HepG2 (cell line): Measurements from ENCODE around the gene DHX57. TPM values are rescaled to one million over a fixed set of nuclear protein-coding genes. Genes with fewer than 3 reads are reported as not detected.

Experiments
- DMAP1 ChIP-seq: IDR thresholded peaks from 2 replicates; pipeline ENCODE4 v1.6.1; 2016
- KLF11 ChIP-seq: IDR thresholded peaks from 2 replicates; pipeline ENCODE4 v1.6.1; 2016; ENCODE audit warnings: missing compliant biosample characterization
- KMT2A ChIP-seq: sonication (generic); formaldehyde crosslinking; IDR thresholded peaks from 2 replicates; pipeline ENCODE4 v1.4.0; 2020; ENCODE audit warnings: missing genetic modification reagents
- PAF1 ChIP-seq: IDR thresholded peaks from 2 replicates; pipeline ENCODE4 v1.6.1; 2016; ENCODE audit warnings: missing genetic modification reagents, missing compliant biosample characterization
- ZFP37 ChIP-seq: sonication (generic); formaldehyde crosslinking; IDR thresholded peaks from 2 replicates; pipeline ENCODE4 v1.4.0; 2020; ENCODE audit warnings: missing genetic modification reagents, borderline replicate concordance
- ZMYM4 ChIP-seq: sonication (generic); formaldehyde crosslinking; IDR thresholded peaks from 2 replicates; pipeline ENCODE4 v1.8.1; 2023; ENCODE audit warnings: mild to moderate bottlenecking, missing genetic modification reagents
- ZNF20 ChIP-seq: sonication (generic); formaldehyde crosslinking; IDR thresholded peaks from 2 replicates; pipeline ENCODE4 v1.4.0; 2020; ENCODE audit warnings: mild to moderate bottlenecking, moderate library complexity, missing genetic modification reagents
- ZNF230 ChIP-seq: sonication (generic); formaldehyde crosslinking; IDR thresholded peaks from 2 replicates; pipeline ENCODE4 v1.4.0; 2020; ENCODE audit warnings: mild to moderate bottlenecking, missing genetic modification reagents
- polyA plus RNA-seq, 8 experiments: library from polyadenylated mRNA; depleted of rRNA in 3 of 8; stranded (reverse) in 7 of 8; unstranded in 1 of 8; fragments of >200 nt; fragmentation: Illumina TruSeq in 4 of 8; extraction: Trizol in 4 of 8; gene quantifications; 2 replicates each; pipeline versions ENCODE4 v1.2.1 to v1.2.3, GENCODE V29; 2011 to 2016; ENCODE audit warnings: low read depth in 4 of 8, missing spikeins in 1 of 8, mixed read lengths in 1 of 8; ENCODE audit not compliant: insufficient read depth in 1 of 8
- total RNA-seq, 5 experiments: library from RNA; depleted of rRNA; stranded (reverse); fragments of >200 nt; fragmentation: Illumina TruSeq; extraction: Trizol; gene quantifications; 2 replicates each; pipeline ENCODE4 v1.2.3, GENCODE V29; 2016; ENCODE audit warnings: low read depth in 1 of 5
- TF ChIP-seq, protein P1 (sequence below): sonication (generic); formaldehyde crosslinking; IDR thresholded peaks from 2 replicates; pipeline ENCODE4 v1.5.0; 2020; ENCODE audit warnings: mild to moderate bottlenecking, missing genetic modification reagents, borderline replicate concordance
- TF ChIP-seq, protein P2 (sequence below): fragments of 450-650 bp; IDR thresholded peaks from 2 replicates; pipeline ENCODE4 v1.6.1; 2017
- TF ChIP-seq, protein P3 (sequence below): sonication (generic); formaldehyde crosslinking; conservative IDR thresholded peaks from 2 replicates; pipeline ENCODE4 v1.8.0; 2022; ENCODE audit warnings: mild to moderate bottlenecking, moderate library complexity, missing genetic modification reagents
- TF ChIP-seq, protein P4 (sequence below): sonication (generic); formaldehyde crosslinking; IDR thresholded peaks from 2 replicates; pipeline ENCODE4 v1.8.0; 2022; ENCODE audit warnings: mild to moderate bottlenecking, missing genetic modification reagents; ENCODE audit not compliant: insufficient replicate concordance
- TF ChIP-seq, protein P5 (sequence below): sonication (generic); formaldehyde crosslinking; IDR thresholded peaks from 2 replicates; pipeline ENCODE4 v1.4.0; 2020; ENCODE audit warnings: missing genetic modification reagents
- TF ChIP-seq, protein P6 (sequence below): sonication (generic); formaldehyde crosslinking; IDR thresholded peaks from 2 replicates; pipeline ENCODE4 v1.4.0; 2020; ENCODE audit warnings: missing genetic modification reagents, mild to moderate bottlenecking, borderline replicate concordance
- TF ChIP-seq, protein P7 (sequence below): IDR thresholded peaks from 2 replicates; pipeline ENCODE4 v1.6.1; 2012; ENCODE audit warnings: inconsistent platforms

The DHX57 gene
- total and polyA plus RNA-seq, 2 of the 13 experiments (the other 11 are each of a cell fraction or from before 2014, with no cell fraction given): 9.2 to 24.2 TPM

DNA sequence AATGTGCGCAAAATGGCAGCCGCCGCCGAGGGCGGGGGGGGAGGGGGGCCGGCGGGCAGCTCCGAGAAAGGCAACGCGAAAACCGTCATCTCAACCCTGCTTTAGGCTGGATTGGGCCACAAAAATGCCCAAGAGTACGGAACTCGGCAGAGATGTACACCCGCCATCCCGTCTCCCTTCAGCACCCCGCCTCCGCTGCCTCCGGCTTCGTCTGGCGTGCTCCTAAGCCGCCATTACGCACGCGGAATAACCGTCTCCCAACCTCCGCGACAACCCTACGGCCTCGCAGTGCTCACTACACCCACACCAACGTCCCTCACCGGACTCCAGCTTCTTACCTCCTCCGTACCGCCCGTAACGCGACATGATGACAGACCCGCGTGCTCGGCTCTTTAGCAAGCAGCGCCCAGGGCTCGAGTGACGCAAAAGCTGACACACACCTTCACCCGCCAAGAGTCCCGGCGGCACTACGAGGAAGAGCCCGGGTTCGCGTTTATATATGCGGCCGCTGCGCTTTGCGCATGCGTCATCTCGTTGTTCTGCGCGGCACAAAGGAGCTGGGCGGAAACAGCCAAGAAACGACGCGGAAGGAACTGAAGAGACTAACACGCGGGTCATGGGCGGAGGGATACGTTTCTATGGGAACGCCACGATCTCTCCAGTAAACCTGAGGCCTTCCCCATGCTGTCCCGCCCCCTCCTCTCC, 124.7 kb downstream of the DHX57 start, which contains the start of gene SRSF7 (continued):
- TF ChIP-seq ZNF20 (CRISPR knock-in tag): no peak
- TF ChIP-seq ZNF230 (CRISPR knock-in tag): peak; percentile 66; the same call in 1 of the 2 replicates
- TF ChIP-seq, protein P1, sequence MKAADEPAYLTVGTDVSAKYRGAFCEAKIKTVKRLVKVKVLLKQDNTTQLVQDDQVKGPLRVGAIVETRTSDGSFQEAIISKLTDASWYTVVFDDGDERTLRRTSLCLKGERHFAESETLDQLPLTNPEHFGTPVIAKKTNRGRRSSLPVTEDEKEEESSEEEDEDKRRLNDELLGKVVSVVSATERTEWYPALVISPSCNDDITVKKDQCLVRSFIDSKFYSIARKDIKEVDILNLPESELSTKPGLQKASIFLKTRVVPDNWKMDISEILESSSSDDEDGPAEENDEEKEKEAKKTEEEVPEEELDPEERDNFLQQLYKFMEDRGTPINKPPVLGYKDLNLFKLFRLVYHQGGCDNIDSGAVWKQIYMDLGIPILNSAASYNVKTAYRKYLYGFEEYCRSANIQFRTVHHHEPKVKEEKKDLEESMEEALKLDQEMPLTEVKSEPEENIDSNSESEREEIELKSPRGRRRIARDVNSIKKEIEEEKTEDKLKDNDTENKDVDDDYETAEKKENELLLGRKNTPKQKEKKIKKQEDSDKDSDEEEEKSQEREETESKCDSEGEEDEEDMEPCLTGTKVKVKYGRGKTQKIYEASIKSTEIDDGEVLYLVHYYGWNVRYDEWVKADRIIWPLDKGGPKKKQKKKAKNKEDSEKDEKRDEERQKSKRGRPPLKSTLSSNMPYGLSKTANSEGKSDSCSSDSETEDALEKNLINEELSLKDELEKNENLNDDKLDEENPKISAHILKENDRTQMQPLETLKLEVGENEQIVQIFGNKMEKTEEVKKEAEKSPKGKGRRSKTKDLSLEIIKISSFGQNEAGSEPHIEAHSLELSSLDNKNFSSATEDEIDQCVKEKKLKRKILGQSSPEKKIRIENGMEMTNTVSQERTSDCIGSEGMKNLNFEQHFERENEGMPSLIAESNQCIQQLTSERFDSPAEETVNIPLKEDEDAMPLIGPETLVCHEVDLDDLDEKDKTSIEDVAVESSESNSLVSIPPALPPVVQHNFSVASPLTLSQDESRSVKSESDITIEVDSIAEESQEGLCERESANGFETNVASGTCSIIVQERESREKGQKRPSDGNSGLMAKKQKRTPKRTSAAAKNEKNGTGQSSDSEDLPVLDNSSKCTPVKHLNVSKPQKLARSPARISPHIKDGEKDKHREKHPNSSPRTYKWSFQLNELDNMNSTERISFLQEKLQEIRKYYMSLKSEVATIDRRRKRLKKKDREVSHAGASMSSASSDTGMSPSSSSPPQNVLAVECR (CRISPR knock-in tag): peak; percentile 95
- TF ChIP-seq, protein P2, sequence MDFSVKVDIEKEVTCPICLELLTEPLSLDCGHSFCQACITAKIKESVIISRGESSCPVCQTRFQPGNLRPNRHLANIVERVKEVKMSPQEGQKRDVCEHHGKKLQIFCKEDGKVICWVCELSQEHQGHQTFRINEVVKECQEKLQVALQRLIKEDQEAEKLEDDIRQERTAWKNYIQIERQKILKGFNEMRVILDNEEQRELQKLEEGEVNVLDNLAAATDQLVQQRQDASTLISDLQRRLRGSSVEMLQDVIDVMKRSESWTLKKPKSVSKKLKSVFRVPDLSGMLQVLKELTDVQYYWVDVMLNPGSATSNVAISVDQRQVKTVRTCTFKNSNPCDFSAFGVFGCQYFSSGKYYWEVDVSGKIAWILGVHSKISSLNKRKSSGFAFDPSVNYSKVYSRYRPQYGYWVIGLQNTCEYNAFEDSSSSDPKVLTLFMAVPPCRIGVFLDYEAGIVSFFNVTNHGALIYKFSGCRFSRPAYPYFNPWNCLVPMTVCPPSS: no peak
- TF ChIP-seq PAF1 (CRISPR knock-in tag): 0 out of 2 replicates have a peak, but pooled peaks have one; percentile 25
- TF ChIP-seq, protein P3, sequence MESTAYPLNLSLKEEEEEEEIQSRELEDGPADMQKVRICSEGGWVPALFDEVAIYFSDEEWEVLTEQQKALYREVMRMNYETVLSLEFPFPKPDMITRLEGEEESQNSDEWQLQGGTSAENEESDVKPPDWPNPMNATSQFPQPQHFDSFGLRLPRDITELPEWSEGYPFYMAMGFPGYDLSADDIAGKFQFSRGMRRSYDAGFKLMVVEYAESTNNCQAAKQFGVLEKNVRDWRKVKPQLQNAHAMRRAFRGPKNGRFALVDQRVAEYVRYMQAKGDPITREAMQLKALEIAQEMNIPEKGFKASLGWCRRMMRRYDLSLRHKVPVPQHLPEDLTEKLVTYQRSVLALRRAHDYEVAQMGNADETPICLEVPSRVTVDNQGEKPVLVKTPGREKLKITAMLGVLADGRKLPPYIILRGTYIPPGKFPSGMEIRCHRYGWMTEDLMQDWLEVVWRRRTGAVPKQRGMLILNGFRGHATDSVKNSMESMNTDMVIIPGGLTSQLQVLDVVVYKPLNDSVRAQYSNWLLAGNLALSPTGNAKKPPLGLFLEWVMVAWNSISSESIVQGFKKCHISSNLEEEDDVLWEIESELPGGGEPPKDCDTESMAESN (CRISPR knock-in tag): peak; percentile 88
- TF ChIP-seq, protein P4, sequence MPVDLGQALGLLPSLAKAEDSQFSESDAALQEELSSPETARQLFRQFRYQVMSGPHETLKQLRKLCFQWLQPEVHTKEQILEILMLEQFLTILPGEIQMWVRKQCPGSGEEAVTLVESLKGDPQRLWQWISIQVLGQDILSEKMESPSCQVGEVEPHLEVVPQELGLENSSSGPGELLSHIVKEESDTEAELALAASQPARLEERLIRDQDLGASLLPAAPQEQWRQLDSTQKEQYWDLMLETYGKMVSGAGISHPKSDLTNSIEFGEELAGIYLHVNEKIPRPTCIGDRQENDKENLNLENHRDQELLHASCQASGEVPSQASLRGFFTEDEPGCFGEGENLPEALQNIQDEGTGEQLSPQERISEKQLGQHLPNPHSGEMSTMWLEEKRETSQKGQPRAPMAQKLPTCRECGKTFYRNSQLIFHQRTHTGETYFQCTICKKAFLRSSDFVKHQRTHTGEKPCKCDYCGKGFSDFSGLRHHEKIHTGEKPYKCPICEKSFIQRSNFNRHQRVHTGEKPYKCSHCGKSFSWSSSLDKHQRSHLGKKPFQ (CRISPR knock-in tag): peak; percentile 94
- TF ChIP-seq DMAP1 (CRISPR knock-in tag): peak; percentile 97
- peak; percentile 76; the same call in 1 of the 2 replicates for TF ChIP-seq KLF11
- TF ChIP-seq, protein P5, sequence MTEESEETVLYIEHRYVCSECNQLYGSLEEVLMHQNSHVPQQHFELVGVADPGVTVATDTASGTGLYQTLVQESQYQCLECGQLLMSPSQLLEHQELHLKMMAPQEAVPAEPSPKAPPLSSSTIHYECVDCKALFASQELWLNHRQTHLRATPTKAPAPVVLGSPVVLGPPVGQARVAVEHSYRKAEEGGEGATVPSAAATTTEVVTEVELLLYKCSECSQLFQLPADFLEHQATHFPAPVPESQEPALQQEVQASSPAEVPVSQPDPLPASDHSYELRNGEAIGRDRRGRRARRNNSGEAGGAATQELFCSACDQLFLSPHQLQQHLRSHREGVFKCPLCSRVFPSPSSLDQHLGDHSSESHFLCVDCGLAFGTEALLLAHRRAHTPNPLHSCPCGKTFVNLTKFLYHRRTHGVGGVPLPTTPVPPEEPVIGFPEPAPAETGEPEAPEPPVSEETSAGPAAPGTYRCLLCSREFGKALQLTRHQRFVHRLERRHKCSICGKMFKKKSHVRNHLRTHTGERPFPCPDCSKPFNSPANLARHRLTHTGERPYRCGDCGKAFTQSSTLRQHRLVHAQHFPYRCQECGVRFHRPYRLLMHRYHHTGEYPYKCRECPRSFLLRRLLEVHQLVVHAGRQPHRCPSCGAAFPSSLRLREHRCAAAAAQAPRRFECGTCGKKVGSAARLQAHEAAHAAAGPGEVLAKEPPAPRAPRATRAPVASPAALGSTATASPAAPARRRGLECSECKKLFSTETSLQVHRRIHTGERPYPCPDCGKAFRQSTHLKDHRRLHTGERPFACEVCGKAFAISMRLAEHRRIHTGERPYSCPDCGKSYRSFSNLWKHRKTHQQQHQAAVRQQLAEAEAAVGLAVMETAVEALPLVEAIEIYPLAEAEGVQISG (CRISPR knock-in tag): peak; percentile 83
- TF ChIP-seq ZMYM4: peak; percentile 99
- TF ChIP-seq, protein P6, sequence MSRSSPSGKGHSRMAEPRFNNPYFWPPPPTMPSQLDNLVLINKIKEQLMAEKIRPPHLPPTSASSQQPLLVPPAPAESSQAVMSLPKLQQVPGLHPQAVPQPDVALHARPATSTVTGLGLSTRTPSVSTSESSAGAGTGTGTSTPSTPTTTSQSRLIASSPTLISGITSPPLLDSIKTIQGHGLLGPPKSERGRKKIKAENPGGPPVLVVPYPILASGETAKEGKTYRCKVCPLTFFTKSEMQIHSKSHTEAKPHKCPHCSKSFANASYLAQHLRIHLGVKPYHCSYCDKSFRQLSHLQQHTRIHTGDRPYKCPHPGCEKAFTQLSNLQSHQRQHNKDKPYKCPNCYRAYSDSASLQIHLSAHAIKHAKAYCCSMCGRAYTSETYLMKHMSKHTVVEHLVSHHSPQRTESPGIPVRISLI (CRISPR knock-in tag): peak; percentile 17
- TF ChIP-seq, protein P7, sequence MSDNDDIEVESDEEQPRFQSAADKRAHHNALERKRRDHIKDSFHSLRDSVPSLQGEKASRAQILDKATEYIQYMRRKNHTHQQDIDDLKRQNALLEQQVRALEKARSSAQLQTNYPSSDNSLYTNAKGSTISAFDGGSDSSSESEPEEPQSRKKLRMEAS: peak; percentile 94
- TF ChIP-seq ZFP37: peak; percentile 79
- peak; percentile 86 for TF ChIP-seq KMT2A
